NCI-H2171 (cell line): Measurements from ENCODE around the gene INSIG2.

Source experiments
- DNase-seq: peaks from one replicate; lab custom pipeline; 2025; lab: John Stamatoyannopoulos, UW

Gene INSIG2

GRCh38 chr2:118098307-118099030 lies 10.2 kb downstream of the INSIG2 start:
- no peak for DNase-seq

GRCh38 chr2:118102433-118103082 lies 14.3 kb downstream of the INSIG2 start:
- no peak for DNase-seq

- DNase-seq = no peak
Measured at GRCh38 chr2:118103951-118104940, 16.0 kb downstream of the INSIG2 start.

GRCh38 chr2:118105497-118105896 lies 17.2 kb downstream of the INSIG2 start:
- no peak for DNase-seq

GRCh38 chr2:118106926-118107325 lies 18.7 kb downstream of the INSIG2 start:
- DNase-seq = no peak

GRCh38 chr2:118110310-118110709 lies 22.0 kb downstream of the INSIG2 start:
- no peak for DNase-seq

GRCh38 chr2:118110991-118111390 lies 22.7 kb downstream of the INSIG2 start:
- DNase-seq = no peak

- DNase-seq = no peak
Measured at GRCh38 chr2:118112771-118113334, 24.6 kb downstream of the INSIG2 start.

GRCh38 chr2:118114863-118115262 lies 26.6 kb downstream of the INSIG2 start:
- no peak for DNase-seq

- DNase-seq = no peak
Measured at GRCh38 chr2:118115761-118116160, 27.5 kb downstream of the INSIG2 start.

GRCh38 chr2:118118479-118118878 lies 30.2 kb downstream of the INSIG2 start:
- DNase-seq = no peak

GRCh38 chr2:118119158-118119727 lies 31.0 kb downstream of the INSIG2 start:
- DNase-seq = no peak

- DNase-seq = no peak
Measured at GRCh38 chr2:118119761-118120400, 31.6 kb downstream of the INSIG2 start.

- DNase-seq = no peak
Measured at GRCh38 chr2:118120401-118120780, 32.1 kb downstream of the INSIG2 start.

- DNase-seq = no peak
Measured at GRCh38 chr2:118121101-118121500, 32.8 kb downstream of the INSIG2 start.

GRCh38 chr2:118121986-118122524 lies 33.8 kb downstream of the INSIG2 start:
- DNase-seq = no peak

- DNase-seq = no peak
Measured at GRCh38 chr2:118122594-118123281, 34.5 kb downstream of the INSIG2 start.

GRCh38 chr2:118123561-118124232 lies 35.4 kb downstream of the INSIG2 start:
- no peak for DNase-seq

GRCh38 chr2:118124288-118124891 lies 36.1 kb downstream of the INSIG2 start:
- no peak for DNase-seq
